HG02938 (cell line): ENCODE results near the gene MTG2.

ENCODE experiments used
- ATAC-seq: cut with Tn5 transposase; IDR thresholded peaks from one replicate; pipeline ENCODE4 v1.9.1; 2021; ENCODE audit warnings: mild to moderate bottlenecking, moderate library complexity; ENCODE audit not compliant: unreplicated experiment

The MTG2 gene

DNA sequence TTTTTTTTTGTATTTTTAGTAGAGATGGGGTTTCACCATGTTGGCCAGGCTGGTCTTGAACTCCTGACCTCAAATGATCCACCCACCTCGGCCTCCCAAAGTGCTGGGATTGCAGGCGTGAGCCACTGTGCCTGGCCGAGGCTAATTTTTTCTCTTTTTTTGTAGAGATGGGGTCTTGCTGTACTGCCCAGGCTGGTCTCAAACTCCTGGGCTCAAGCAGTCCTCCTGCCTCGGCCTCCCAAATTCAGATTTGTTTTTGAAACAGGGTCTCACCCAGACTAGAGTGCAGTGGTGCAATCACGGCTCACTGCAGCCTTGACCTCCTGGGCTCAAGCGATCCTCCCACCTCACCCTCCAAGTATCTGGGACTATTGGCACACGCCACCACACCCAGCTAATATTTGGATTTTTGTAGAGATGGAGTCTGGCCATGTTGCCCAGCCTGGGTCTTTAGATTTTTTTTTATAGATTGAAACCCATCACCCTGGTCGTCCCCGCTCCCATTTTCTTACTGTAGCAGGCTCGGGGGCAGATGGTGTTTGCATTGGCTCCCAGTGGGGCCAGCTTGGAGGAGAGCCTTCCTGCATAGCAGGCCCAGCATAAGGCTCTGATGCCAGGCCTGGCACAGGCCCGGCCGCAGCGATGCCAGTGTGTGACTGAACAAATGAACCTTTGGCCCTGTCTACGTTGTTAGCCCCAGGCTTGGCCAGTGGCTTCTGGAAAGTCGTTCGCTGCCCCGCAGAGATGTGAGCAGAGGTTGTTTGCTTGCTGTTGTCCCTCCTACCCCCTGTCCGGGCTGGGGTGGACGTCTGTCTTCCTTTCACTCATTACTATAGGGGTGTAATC is 4.3 kb upstream of the MTG2 start:
- no peak for ATAC-seq

DNA sequence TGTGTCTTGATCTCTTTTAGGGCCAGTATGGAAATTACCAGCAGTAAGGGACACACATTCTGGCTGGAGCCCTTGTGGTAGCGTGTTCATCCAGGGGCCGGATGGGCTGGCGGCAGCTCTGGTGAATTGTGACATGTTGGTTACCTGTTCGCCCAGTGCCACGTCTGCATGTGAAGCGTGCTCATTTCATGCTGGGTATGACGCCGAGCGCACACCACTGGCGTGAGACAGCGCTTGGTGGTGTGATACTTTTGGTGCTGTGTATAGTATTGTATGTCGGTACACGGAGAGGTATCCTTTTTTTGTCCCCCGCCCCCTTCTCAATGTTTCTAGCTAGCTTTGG is 3.7 kb upstream of the MTG2 start:
- ATAC-seq: no peak

DNA sequence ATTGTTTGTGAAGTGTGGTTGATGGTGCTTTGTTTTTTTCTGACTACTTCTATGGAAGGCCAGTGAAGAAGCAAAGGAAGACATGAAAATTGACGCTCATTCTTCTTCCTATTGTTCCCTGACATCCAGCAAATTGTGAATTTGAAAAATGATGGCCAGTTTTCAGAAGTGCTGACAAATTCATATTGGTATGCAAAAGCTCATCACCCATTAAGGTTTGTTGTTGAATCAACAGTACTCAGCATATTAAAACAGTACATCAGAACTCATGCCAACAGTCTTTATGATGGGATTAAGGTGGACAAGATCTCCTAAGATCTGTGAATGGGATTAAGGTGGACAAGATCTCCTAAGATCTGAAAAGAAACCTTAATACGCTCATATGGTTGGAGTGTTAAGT is 1.0 kb upstream of the MTG2 start:
- ATAC-seq: no peak

DNA sequence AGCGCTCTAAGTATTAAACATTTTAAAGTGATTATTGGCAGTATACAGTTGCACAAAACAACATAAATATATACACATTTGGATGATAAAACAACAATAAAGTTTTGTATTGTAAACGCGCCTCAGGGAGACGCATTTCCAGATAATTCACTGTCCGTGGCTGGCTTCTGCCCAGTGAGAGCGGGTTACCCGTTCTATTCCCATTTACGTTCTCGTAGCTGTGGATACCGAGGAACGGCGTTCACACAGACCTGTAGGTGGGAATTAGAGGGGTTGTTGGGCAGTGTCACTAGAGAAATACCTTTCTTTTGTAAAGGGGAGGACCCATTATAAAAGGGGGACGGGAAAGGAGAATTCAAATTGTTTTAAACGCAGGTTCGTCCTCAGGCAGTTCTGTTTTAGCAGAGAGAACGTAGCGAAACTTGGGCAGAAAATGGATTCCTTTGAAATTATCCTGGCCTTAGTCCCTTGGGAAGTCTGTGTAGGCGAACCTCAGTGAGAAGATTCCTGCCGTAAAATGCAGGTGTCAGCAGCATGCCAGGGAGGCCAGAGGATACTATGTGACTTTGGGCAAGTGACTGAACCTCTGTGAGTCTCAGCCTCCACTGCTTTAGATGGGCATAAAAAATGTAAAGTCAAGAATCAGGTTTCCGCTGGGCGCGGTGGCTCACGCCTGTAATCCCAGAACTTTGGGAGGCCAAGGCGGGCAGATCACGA is 756 bp downstream of the MTG2 start:
- ATAC-seq: no peak

DNA sequence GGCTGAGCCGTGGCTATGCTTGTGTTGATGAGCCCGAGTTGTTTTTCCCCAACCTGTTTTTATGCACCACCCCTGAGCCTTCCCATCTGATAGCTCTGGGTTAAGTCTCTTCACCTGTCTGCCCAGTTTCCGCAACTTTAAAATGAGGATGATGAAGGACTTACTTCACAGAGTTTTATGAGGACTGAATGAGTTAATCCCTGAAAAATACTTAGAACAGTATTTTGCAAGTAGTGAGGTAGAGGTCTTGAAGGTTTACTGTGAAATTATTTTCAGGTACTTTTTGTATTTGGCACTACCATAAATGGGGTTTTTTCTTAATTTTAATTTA is 3.2 kb downstream of the MTG2 start:
- no peak for ATAC-seq

DNA sequence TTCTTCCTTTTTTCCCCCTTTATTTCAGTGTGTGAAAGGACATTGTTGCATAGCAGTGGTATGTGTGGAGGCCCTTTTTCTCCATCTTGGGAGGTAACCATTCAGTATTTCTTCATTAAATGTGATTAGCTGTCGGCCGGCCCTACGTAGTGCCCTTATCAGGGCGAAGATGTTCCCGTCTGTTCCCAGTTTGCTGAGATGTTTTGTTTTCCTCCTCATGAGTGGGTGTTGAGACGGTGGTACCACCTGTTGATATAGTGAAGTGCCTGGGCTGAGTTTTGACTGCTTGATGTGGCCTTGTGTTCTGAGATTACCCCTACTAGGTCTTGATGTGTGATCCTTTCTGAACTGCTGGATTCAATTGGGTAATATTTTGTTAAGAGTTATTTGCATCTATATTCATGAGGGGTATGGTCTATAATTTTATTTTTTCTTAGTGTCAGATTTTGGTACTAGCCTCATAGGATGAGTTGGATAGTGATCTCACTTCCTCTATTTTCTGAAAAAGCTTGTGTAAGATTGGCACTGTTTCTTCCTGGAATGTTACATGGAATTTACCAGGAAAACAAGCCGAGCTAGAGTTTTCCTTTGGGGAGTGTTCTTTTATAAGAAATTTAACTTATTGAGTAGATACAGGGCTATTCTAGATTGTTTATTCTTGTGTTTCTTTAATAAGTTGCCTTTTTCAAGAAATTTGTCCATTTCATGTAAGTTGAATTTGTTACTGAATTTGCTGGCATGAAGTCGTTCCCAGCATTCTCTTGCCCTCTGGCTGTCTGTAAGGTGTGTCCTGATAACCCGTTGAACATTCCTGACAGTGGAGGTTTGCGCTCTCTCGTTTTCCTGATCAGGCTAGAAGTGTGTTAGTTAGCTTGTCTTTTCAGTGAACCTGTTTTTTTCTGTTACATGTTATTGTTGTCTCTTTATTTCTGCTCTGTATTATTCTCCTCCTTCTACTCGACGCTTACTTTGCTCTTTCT is 4.3 kb downstream of the MTG2 start:
- ATAC-seq: no peak

DNA sequence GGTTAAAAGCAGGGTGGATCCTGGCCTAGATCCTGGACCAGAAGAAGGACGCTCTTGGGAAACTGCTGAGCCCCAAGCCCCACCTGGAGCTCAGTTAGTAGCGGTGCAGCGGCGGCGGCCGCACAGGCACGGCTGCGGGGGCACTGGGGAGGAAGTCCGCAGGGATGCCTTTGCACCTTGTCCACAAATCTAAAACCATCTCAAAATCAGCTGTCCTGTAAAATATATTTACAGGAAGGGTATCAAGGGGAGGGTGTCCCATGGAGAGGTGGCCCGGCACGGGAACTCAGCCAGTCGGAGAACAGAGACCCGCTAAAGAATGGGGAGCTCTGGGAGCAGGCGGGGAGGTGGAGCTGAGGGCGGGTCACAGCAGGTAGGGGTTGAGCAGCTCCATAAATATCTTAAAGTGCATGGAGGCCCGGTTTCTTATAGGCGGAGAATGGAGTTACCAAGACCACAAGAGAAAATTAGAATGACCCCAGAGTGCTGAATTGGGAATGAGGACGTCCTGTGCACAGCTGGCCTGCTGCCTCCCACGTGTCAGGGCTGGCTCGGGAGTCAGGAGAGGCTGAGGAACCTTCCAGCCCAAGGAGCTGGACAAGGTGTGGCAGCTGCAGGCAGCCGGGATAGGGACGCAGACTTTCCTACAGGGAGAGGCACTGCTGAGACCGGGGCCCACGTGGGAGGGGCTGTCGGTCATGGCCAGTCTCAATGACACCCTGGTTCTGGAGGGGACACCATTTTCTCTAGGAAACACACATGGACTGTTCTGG is 8.0 kb downstream of the MTG2 start:
- ATAC-seq: no peak

DNA sequence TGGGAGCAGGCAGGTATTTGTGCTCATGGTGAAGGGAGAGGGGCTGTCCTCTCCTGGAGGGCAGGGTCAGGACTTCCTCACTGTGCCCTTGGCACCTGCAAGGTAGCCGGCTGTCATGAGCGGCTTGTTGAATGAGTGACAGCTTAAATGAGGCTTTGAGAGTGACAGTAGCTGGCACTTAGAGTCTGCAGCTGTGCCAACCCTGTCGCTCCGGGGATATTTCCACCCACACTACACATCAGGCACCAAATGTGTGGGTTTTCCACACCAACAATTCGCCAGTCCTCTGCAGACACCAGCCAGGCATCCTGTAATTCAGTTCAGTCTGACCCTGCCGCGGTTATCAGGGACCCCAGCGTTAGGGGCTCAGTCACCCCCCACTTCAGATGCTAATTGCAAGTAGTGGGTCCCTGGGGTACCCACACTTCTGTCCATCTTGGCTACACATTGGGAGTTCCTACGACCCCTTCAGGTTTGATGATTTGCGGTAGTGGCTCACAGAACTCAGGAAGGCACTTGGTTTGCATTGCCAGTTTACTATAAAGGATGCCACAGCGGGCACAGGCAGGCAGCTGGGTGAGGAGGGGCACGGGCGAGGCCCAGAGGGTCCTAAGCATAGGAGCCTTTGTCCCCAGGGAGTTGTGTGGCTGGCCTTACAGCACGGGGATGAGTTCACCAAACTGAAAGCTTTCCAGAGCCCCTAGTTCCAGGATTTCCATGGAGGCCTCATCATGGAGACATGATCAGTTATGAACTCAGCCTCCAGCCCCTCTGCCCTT is 9.1 kb downstream of the MTG2 start:
- ATAC-seq: no peak

DNA sequence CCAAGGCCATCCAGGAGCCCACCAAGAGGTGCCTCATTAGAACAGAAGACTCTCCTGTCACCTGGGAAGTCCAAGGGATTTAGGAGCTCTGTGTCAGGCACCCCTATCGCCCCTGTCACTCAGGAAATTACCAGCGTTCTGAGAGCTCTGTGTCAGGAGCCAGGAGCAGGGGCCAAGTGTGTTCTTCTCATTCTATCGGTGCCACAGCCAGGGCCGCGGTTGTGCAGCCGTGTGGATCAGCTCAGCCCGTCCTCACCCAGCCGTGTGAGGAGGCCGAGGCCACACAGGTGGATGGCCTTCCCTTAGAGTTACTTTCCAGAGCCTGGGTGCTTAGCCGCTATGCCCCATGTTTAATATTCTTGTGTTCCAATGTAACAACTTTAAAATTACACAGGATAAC is 9.8 kb downstream of the MTG2 start:
- ATAC-seq: no peak

DNA sequence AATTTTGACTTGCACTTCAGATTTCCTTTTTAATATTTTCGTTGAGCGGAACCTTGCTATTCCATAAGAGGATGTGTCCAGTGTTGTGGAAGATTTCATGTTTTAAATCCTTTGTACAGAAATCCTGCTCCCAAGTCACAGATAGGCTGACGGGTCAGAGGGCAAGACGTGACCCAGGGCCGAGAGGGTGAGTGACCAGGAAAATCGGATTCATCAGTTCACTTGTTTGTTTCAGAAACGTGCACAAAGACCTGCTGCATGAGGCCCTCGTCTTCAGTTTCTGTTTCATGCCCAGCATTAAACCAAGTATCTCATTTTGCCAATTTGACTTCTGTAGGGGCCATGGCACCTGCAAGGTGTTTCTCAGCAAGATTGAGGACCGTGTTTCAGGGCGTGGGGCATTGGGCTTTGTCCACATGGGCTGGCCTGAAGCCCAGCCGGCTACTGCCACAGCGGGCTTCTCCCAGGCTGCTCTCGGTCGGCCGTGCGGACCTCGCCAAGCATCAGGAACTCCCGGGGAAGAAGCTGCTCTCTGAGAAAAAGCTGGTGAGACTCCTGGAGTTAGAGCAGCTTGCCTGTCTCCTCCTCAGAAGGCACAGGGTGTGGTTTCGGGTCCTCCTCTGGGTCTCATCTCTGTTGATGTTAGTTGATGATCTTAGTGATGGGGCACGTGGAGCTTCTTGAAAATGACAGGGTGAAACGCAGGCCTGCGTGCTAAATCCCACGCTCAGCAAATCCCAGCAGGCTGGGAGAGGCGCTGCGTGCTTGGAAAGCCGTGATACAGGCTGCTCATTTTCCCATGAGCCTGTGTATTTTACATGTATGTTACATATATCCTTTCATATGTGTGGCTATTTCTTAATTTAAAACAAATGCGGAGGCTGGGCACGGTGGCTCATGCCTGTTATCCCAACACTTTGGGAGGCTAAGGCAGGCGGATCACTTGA is 10.5 kb downstream of the MTG2 start:
- no peak for ATAC-seq

DNA sequence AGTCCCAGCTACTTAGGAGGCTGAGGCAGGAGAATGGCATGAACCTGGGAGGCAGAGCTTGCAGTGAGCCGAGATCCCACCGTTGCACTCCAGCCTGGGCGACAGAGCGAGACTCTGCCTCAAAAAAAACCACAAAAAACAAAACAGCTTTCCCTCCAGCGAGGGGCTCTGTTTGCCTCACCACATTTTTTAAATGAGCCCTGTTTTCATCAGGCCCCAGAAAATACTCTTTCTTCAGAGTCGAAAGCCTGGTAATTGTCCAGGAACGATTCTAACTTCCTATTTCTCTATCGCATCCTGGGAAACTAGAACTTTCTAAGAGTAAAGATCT is 12.2 kb downstream of the MTG2 start:
- no peak for ATAC-seq

DNA sequence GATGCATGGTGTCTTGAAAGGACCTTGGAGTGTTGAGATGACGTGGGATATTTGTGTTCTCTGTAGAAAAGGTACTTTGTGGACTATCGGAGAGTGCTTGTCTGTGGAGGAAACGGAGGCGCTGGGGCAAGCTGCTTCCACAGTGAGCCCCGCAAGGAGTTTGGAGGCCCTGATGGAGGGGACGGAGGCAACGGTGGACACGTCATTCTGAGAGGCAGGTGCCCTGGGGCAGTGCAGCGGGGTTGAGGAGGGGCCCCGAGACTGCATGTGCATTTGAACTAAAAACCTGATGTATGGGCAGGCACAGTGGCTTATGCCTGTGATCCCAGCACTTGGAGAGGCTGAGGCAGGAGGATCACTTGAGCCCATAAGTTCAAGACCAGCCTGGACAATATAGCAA is 12.9 kb downstream of the MTG2 start:
- no peak for ATAC-seq

DNA sequence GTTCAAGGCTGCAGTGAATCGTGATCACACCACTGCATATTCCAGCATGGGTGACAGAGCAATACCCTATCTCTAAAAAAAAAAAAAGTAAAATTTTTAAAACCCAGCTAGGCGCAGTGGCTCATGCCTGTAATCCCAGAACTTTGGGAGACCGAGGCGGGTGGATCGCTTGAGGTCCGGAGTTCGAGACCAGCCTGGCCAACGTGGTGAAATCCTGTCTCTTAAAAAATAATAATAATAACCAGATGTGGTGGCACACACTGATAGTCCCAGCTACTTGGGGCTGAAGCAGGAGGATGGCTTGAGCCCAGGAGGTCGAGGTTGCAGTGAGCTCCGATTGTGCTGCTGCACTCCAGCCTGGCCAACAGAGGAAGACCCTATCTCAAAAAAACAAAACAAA is 13.5 kb downstream of the MTG2 start:
- no peak for ATAC-seq

DNA sequence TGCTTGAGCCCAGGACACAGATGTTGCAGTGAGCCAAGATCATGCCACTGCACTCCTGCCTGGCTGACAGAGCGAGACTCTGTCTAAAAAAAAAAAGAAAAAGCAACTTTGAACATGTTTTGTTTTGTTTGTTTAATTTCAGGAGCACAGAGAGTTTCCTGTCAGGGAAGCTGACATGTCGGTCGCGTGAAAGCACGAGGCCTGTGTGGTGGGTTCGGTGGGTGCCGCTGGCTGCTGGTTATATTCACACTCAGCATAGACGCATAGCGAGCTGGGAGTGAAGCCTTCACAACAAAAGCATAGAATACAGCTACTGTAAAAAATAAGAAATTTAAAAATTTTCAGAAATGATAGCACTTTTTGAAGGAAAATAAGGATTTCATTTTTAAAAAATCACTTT is 14.5 kb downstream of the MTG2 start:
- ATAC-seq: no peak

DNA sequence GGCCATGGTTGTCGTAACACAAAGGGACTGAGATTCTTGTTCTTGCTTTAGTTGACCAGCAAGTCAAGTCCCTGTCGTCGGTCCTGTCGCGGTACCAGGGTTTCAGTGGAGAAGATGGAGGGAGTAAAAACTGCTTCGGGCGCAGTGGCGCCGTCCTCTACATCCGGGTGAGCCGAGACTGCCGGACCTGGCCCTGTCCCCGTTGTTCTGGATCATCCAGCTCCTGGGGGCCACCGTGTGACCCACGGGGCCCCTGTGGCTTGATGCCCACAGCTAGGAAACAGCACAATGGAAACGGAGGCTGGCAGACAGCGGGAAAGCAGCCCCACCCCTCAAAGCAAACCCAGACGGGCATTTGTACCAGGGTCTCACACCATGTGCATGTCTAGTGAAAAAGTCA is 15.0 kb downstream of the MTG2 start:
- no peak for ATAC-seq

DNA sequence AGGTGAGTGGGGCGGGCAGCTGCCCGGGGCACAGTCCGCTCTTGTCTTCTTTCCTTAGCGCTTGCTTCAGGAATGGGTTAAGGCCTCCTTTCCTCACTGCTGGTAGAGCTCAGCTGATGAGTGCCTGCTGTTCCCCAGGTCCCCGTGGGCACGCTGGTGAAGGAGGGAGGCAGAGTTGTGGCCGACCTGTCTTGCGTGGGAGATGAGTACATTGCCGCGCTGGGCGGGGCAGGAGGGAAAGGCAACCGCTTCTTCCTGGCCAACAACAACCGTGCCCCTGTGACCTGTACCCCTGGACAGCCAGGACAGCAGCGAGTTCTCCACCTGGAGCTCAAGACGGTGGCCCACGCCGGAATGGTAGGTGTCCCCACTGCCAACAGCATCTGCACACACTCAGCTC is 15.7 kb downstream of the MTG2 start:
- ATAC-seq: no peak

DNA sequence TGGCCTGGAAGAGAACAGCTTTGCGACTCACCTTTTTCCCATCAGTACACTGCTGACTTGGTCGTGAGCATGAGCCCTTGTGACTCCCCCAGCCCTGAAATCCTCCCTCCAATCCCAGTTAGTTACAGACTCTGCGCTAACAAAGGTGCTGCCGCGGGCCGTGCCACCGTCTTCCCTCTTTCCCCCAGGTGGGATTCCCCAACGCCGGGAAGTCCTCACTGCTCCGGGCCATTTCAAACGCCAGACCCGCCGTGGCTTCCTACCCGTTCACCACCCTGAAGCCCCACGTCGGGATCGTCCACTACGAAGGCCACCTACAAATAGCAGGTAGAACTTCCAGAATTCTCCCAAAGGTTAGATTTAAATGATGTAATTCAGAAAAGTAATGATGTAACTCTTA is 16.1 kb downstream of the MTG2 start:
- no peak for ATAC-seq

DNA sequence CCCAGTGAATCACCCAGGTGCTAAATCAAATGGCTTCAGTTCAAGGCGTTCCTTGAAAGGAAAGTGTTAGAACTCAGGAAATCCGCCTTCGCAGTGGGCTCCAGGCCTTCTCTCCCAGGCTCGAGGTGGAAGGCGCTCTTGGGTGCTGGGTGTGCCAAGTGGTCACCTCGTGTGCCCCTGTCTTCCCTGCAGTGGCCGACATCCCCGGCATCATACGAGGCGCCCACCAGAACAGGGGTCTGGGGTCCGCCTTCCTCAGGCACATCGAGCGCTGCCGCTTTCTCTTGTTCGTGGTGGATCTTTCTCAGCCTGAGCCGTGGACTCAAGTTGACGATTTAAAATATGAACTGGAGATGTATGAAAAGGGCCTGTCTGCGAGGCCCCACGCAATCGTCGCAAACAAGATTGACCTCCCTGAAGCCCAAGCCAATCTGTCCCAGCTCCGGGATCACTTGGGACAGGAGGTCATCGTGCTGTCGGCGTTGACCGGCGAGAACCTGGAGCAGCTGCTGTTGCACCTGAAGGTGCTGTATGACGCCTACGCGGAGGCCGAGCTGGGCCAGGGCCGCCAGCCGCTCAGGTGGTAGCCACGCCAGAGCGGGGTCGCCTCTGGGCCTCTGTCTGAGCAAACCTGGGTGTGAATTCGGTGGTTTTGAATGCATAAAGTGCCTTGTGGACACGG is 17.8 kb downstream of the MTG2 start:
- no peak for ATAC-seq
